ENCODE data around the gene GCAT.

GCAT gene

GRCh38 chr22:37807410-37808293 is at the start of gene GCAT:
Gene GCAT (plus strand): TSS chr22:37807934. CDS start chr22:37807968, 34 bp downstream.
- peak; percentile 83 for DNase-seq (ENCODE audit: low read depth, low spot score)

GRCh38 chr22:37758694-37759093 is 49.0 kb upstream of the GCAT start:
- DNase-seq (ENCODE audit: low read depth, low spot score) = no peak

GRCh38 chr22:37759281-37759680 is 48.5 kb upstream of the GCAT start:
- no peak for DNase-seq (ENCODE audit: low read depth, low spot score)

GRCh38 chr22:37760152-37760551 is 47.6 kb upstream of the GCAT start:
- DNase-seq (ENCODE audit: low read depth, low spot score) = no peak

GRCh38 chr22:37762389-37762836 is 45.3 kb upstream of the GCAT start:
- DNase-seq (ENCODE audit: low read depth, low spot score) = no peak

- no peak for DNase-seq (ENCODE audit: low read depth, low spot score)
These were observed 44.7 kb upstream of the GCAT start for GRCh38 chr22:37763012-37763411.

GRCh38 chr22:37763652-37764051 is 44.1 kb upstream of the GCAT start:
- no peak for DNase-seq (ENCODE audit: low read depth, low spot score)

- DNase-seq (ENCODE audit: low read depth, low spot score) = no peak
These were observed 43.1 kb upstream of the GCAT start for GRCh38 chr22:37764622-37765021.

- DNase-seq (ENCODE audit: low read depth, low spot score) = no peak
These were observed 42.2 kb upstream of the GCAT start for GRCh38 chr22:37765498-37765897.

- no peak for DNase-seq (ENCODE audit: low read depth, low spot score)
These were observed 41.7 kb upstream of the GCAT start for GRCh38 chr22:37765953-37766576.

GRCh38 chr22:37768273-37768672 is 39.5 kb upstream of the GCAT start:
- DNase-seq (ENCODE audit: low read depth, low spot score) = no peak

GRCh38 chr22:37769056-37769455 is 38.7 kb upstream of the GCAT start:
- no peak for DNase-seq (ENCODE audit: low read depth, low spot score)

GRCh38 chr22:37771081-37771480 is 36.7 kb upstream of the GCAT start:
- no peak for DNase-seq (ENCODE audit: low read depth, low spot score)

- DNase-seq (ENCODE audit: low read depth, low spot score) = no peak
These were observed 35.9 kb upstream of the GCAT start for GRCh38 chr22:37771702-37772427.

GRCh38 chr22:37774728-37775127 is 33.0 kb upstream of the GCAT start:
- DNase-seq (ENCODE audit: low read depth, low spot score) = no peak

GRCh38 chr22:37775785-37776638 is 31.7 kb upstream of the GCAT start:
- DNase-seq (ENCODE audit: low read depth, low spot score) = no peak

- DNase-seq (ENCODE audit: low read depth, low spot score) = no peak
These were observed 31.1 kb upstream of the GCAT start for GRCh38 chr22:37776639-37777005.

GRCh38 chr22:37777122-37777687 is 30.5 kb upstream of the GCAT start:
- DNase-seq (ENCODE audit: low read depth, low spot score) = no peak

GRCh38 chr22:37778370-37779009 is 29.2 kb upstream of the GCAT start:
- DNase-seq (ENCODE audit: low read depth, low spot score) = no peak

GRCh38 chr22:37781434-37782059 is 26.2 kb upstream of the GCAT start:
- DNase-seq (ENCODE audit: low read depth, low spot score) = no peak

Data from activated naive CD8-positive, alpha-beta T cell treated with anti-CD3 and anti-CD28 coated beads, Interleukin-2, amount 50 U/mL, for 16 hours (primary cell).